ENCODE data around the gene GRM1. TPM values are rescaled to one million over a fixed set of nuclear protein-coding genes. Genes with fewer than 3 reads are reported as not detected.

The GRM1 gene
- total RNA-seq, 1 donor from 2014 or later, result 0.41 TPM

- DNase-seq (ENCODE audit: low spot score, unreplicated experiment), result no peak
- Mint-ChIP-seq H3K27ac (no peak overlapping the region), H3K9me3 (ENCODE audit: low read depth) (no peaks in the 10 kb centered on the region), H3K27me3 (no peaks in the 10 kb centered on the region), H3K36me3 (ENCODE audit: insufficient read depth) (no peaks in the 10 kb centered on the region), H3K4me1 (ENCODE audit: low read depth) (peaks cover 11% of the 10 kb centered on the region), H3K4me3 (ENCODE audit: low read depth) (no peak overlapping the region)
- TF ChIP-seq CTCF (IDR thresholded peaks at IDR 0.05; ENCODE audit: unreplicated experiment), result no peak
Measured at GRCh38 chr6:146352163-146352562, 323.3 kb downstream of the GRM1 start.

GRCh38 chr6:146354451-146354850 is 325.6 kb downstream of the GRM1 start:
- H3K9me3 Mint-ChIP-seq (ENCODE audit: low read depth), result no peaks in the 10 kb centered on the region
- no peak for TF ChIP-seq CTCF (IDR thresholded peaks at IDR 0.05; ENCODE audit: unreplicated experiment)
- H3K27ac Mint-ChIP-seq, result no peak overlapping the region
- H3K4me3 Mint-ChIP-seq (ENCODE audit: low read depth), result no peak overlapping the region
- no peaks in the 10 kb centered on the region for H3K36me3 Mint-ChIP-seq (ENCODE audit: insufficient read depth)
- peaks cover 16% of the 10 kb centered on the region for H3K4me1 Mint-ChIP-seq (ENCODE audit: low read depth)
- no peak for DNase-seq (ENCODE audit: low spot score, unreplicated experiment)
- no peaks in the 10 kb centered on the region for H3K27me3 Mint-ChIP-seq

- H3K4me1 Mint-ChIP-seq (ENCODE audit: low read depth), result peaks cover 16% of the 10 kb centered on the region
- H3K36me3 Mint-ChIP-seq (ENCODE audit: insufficient read depth), result no peaks in the 10 kb centered on the region
- H3K27ac Mint-ChIP-seq, result no peak overlapping the region
- no peak for TF ChIP-seq CTCF (IDR thresholded peaks at IDR 0.05; ENCODE audit: unreplicated experiment)
- H3K4me3 Mint-ChIP-seq (ENCODE audit: low read depth), result no peak overlapping the region
- H3K27me3 Mint-ChIP-seq, result no peaks in the 10 kb centered on the region
- no peak for DNase-seq (ENCODE audit: low spot score, unreplicated experiment)
- H3K9me3 Mint-ChIP-seq (ENCODE audit: low read depth), result no peaks in the 10 kb centered on the region
Measured at GRCh38 chr6:146355521-146356100, 326.7 kb downstream of the GRM1 start.

- no peak for TF ChIP-seq CTCF (IDR thresholded peaks at IDR 0.05; ENCODE audit: unreplicated experiment)
- Mint-ChIP-seq H3K36me3 (ENCODE audit: insufficient read depth) (no peaks in the 10 kb centered on the region), H3K4me1 (ENCODE audit: low read depth) (peaks cover 16% of the 10 kb centered on the region), H3K27me3 (no peaks in the 10 kb centered on the region), H3K4me3 (ENCODE audit: low read depth) (no peak overlapping the region), H3K27ac (no peak overlapping the region), H3K9me3 (ENCODE audit: low read depth) (no peaks in the 10 kb centered on the region)
- DNase-seq (ENCODE audit: low spot score, unreplicated experiment), result no peak
Measured at GRCh38 chr6:146357578-146358430, 328.9 kb downstream of the GRM1 start.

GRCh38 chr6:146358431-146359046 is 329.7 kb downstream of the GRM1 start:
- Mint-ChIP-seq H3K9me3 (ENCODE audit: low read depth) (no peaks in the 10 kb centered on the region), H3K27ac (no peak overlapping the region), H3K36me3 (ENCODE audit: insufficient read depth) (no peaks in the 10 kb centered on the region), H3K27me3 (no peaks in the 10 kb centered on the region), H3K4me1 (ENCODE audit: low read depth) (peaks cover 16% of the 10 kb centered on the region), H3K4me3 (ENCODE audit: low read depth) (no peak overlapping the region)
- TF ChIP-seq CTCF (IDR thresholded peaks at IDR 0.05; ENCODE audit: unreplicated experiment), result no peak
- DNase-seq (ENCODE audit: low spot score, unreplicated experiment), result no peak

All from progenitor cell of endocrine pancreas (in vitro differentiated cells).